ENCODE data around the gene MYH14. TPM values are rescaled to one million over a fixed set of nuclear protein-coding genes. Genes with fewer than 3 reads are reported as not detected.
A peak's percentile ranks its signal among the peaks of the same experiment; 100 is the strongest.

Gene MYH14
- total and polyA plus RNA-seq, 9 of the 15 experiments (the other 6 are each of a cell fraction or from before 2014, with no cell fraction given), result 0.04 to 0.86 (median 0.19) TPM; not detected in 2

DNA sequence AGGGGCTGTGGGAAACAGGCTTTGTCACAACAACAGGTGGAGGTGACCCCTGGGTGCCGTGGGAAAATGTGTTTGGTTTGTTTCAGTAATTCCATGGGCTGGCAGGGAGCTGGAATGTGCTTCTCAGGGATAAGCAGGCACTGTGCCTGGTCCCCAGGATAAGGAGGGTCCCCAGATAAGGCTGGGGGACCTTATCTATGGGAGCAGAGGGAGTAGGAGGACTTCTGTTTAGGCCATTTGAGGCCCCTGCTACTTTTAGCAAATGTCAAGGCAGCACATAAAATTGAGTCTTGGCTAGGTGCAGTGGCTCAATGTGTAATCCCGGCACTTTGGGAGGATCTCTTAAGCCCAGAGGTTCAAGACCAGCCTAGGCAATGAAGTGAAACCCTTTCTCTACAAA, 66.2 kb downstream of the MYH14 start (continued):
- TF ChIP-seq XRCC5 (IDR thresholded peaks at IDR 0.05; ENCODE audit: low read depth, low read length) (no peak), MED1 (CRISPR knock-in tag; IDR thresholded peaks at IDR 0.05; ENCODE audit: borderline replicate concordance) (no peak), SMAD3 (CRISPR knock-in tag; conservative IDR thresholded peaks at IDR 0.05) (peak; percentile 85; the same call in 1 of the 2 replicates), ZNF133 (CRISPR knock-in tag; IDR thresholded peaks at IDR 0.05) (no peak), ZNF609 (CRISPR knock-in tag; IDR thresholded peaks at IDR 0.05; ENCODE audit: borderline replicate concordance) (peak; percentile 79; the same call in 1 of the 2 replicates), ZNF263 (CRISPR knock-in tag; IDR thresholded peaks at IDR 0.05; ENCODE audit: borderline replicate concordance) (peak; percentile 69; the same call in 1 of the 2 replicates), RBBP5 (IDR thresholded peaks at IDR 0.05; ENCODE audit: borderline replicate concordance, insufficient read depth, low read length, poor library complexity, severe bottlenecking) (no peak), ZNF780A (CRISPR knock-in tag; IDR thresholded peaks at IDR 0.05) (no peak), NCOR1 (IDR thresholded peaks at IDR 0.05) (peak; percentile 98), HBP1 (CRISPR knock-in tag; IDR thresholded peaks at IDR 0.05) (no peak), ZNF174 (CRISPR knock-in tag; IDR thresholded peaks at IDR 0.05) (no peak), STAT5A (IDR thresholded peaks at IDR 0.05; ENCODE audit: borderline replicate concordance, low read length) (peak; percentile 86), POLR2AphosphoS5 (IDR thresholded peaks at IDR 0.05; ENCODE audit: control insufficient read depth, insufficient read depth, low read depth, low read length) (peak; percentile 94), ZBTB43 (CRISPR knock-in tag; IDR thresholded peaks at IDR 0.05) (no peak)

Data from K562 (cell line).